Measurements from ENCODE around the gene UVRAG. TPM values are rescaled to one million over a fixed set of nuclear protein-coding genes. Genes with fewer than 3 reads are reported as not detected.

Gene UVRAG
- total and polyA plus RNA-seq, 2 of the 13 experiments (the other 11 are each of a cell fraction or from before 2014, with no cell fraction given) = 9.7 to 17.3 TPM

DNA sequence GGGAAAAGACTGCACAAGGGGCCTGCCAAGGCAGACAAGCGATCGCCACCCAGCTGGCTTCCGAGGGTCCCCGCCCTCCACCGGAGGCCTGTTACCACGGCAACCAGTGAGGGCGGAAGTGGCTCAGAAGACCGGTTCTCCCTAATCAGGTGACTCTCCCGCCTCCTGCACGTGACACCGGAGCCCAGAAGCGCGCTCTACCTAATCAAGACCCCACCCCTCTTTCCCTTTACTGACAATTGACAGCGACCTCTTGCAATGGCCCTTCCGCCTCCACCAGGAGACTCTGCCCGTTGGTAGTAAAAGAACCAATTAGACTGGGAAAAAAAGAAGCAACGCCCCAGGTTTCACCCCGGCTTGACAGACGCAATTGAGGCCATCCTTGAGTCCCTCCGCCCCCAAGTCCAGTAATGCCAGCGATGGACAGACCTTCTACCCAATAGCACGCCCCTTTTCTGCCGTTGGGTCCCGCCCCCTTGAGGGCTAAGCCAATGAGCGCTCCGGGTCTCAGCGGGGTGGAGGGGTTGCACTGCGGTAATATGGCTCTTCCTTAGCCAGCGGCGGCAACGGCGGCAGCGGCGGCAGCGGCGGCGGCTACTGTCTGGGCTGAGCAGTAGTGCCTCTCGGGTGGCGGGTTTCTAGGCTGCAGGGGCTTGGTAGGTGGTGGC lies at the start of gene UVRAG (continued):
- TF ChIP-seq, protein P1, sequence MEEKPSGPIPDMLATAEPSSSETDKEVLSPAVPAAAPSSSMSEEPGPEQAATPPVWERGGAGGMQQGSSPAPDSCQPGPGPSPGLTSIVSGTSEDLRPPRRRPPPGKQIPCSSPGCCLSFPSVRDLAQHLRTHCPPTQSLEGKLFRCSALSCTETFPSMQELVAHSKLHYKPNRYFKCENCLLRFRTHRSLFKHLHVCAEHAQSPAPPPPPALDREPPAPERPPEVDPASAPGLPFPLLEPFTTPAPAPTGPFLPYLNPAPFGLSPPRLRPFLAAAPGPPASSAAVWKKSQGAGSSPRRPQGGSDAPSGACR (CRISPR knock-in tag; IDR thresholded peaks at IDR 0.05) = no peak
- TF ChIP-seq ZNF337 (CRISPR knock-in tag; IDR thresholded peaks at IDR 0.05; ENCODE audit: borderline replicate concordance, low read depth) (no peak), ZNF772 (CRISPR knock-in tag; IDR thresholded peaks at IDR 0.05) (peak; percentile 24; the same call in 1 of the 2 replicates), HCFC1 (IDR thresholded peaks at IDR 0.05; ENCODE audit: low read depth, low read length) (peak; percentile 42; the same call in 1 of the 2 replicates), ZNF570 (CRISPR knock-in tag; IDR thresholded peaks at IDR 0.05; ENCODE audit: borderline replicate concordance) (no peak), ZSCAN20 (CRISPR knock-in tag; IDR thresholded peaks at IDR 0.05; ENCODE audit: borderline replicate concordance) (no peak), DR1 (CRISPR knock-in tag; IDR thresholded peaks at IDR 0.05) (peak; percentile 76), ETV6 (CRISPR knock-in tag; conservative IDR thresholded peaks at IDR 0.05) (no peak), TARDBP (CRISPR knock-in tag; IDR thresholded peaks at IDR 0.05) (no peak), ZNF552 (CRISPR knock-in tag; IDR thresholded peaks at IDR 0.05; ENCODE audit: borderline replicate concordance) (no peak), IRX3 (CRISPR knock-in tag; IDR thresholded peaks at IDR 0.05; ENCODE audit: borderline replicate concordance, low read depth) (no peak), ZKSCAN8 (CRISPR knock-in tag; IDR thresholded peaks at IDR 0.05; ENCODE audit: borderline replicate concordance) (no peak; the same call in 1 of the 2 replicates)
- TF ChIP-seq, protein P2, sequence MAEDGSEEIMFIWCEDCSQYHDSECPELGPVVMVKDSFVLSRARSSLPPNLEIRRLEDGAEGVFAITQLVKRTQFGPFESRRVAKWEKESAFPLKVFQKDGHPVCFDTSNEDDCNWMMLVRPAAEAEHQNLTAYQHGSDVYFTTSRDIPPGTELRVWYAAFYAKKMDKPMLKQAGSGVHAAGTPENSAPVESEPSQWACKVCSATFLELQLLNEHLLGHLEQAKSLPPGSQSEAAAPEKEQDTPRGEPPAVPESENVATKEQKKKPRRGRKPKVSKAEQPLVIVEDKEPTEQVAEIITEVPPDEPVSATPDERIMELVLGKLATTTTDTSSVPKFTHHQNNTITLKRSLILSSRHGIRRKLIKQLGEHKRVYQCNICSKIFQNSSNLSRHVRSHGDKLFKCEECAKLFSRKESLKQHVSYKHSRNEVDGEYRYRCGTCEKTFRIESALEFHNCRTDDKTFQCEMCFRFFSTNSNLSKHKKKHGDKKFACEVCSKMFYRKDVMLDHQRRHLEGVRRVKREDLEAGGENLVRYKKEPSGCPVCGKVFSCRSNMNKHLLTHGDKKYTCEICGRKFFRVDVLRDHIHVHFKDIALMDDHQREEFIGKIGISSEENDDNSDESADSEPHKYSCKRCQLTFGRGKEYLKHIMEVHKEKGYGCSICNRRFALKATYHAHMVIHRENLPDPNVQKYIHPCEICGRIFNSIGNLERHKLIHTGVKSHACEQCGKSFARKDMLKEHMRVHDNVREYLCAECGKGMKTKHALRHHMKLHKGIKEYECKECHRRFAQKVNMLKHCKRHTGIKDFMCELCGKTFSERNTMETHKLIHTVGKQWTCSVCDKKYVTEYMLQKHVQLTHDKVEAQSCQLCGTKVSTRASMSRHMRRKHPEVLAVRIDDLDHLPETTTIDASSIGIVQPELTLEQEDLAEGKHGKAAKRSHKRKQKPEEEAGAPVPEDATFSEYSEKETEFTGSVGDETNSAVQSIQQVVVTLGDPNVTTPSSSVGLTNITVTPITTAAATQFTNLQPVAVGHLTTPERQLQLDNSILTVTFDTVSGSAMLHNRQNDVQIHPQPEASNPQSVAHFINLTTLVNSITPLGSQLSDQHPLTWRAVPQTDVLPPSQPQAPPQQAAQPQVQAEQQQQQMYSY (CRISPR knock-in tag; IDR thresholded peaks at IDR 0.05) = no peak
- TF ChIP-seq, protein P3, sequence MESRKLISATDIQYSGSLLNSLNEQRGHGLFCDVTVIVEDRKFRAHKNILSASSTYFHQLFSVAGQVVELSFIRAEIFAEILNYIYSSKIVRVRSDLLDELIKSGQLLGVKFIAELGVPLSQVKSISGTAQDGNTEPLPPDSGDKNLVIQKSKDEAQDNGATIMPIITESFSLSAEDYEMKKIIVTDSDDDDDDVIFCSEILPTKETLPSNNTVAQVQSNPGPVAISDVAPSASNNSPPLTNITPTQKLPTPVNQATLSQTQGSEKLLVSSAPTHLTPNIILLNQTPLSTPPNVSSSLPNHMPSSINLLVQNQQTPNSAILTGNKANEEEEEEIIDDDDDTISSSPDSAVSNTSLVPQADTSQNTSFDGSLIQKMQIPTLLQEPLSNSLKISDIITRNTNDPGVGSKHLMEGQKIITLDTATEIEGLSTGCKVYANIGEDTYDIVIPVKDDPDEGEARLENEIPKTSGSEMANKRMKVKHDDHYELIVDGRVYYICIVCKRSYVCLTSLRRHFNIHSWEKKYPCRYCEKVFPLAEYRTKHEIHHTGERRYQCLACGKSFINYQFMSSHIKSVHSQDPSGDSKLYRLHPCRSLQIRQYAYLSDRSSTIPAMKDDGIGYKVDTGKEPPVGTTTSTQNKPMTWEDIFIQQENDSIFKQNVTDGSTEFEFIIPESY (CRISPR knock-in tag; IDR thresholded peaks at IDR 0.05) = no peak
- TF ChIP-seq, protein P4, sequence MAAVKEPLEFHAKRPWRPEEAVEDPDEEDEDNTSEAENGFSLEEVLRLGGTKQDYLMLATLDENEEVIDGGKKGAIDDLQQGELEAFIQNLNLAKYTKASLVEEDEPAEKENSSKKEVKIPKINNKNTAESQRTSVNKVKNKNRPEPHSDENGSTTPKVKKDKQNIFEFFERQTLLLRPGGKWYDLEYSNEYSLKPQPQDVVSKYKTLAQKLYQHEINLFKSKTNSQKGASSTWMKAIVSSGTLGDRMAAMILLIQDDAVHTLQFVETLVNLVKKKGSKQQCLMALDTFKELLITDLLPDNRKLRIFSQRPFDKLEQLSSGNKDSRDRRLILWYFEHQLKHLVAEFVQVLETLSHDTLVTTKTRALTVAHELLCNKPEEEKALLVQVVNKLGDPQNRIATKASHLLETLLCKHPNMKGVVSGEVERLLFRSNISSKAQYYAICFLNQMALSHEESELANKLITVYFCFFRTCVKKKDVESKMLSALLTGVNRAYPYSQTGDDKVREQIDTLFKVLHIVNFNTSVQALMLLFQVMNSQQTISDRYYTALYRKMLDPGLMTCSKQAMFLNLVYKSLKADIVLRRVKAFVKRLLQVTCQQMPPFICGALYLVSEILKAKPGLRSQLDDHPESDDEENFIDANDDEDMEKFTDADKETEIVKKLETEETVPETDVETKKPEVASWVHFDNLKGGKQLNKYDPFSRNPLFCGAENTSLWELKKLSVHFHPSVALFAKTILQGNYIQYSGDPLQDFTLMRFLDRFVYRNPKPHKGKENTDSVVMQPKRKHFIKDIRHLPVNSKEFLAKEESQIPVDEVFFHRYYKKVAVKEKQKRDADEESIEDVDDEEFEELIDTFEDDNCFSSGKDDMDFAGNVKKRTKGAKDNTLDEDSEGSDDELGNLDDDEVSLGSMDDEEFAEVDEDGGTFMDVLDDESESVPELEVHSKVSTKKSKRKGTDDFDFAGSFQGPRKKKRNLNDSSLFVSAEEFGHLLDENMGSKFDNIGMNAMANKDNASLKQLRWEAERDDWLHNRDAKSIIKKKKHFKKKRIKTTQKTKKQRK (IDR thresholded peaks at IDR 0.05; ENCODE audit: low read length) = 0 out of 2 replicates have a peak, but pooled peaks have one; percentile 21

All from HepG2 (cell line).